A673 (cell line): ENCODE results near the gene B3GALT6.

ENCODE experiments used
- CTCF ChIP-seq: fragments of 300-800, 200-600 bp; sonication (generic); conservative IDR thresholded peaks from 2 replicates; pipeline ENCODE4 v1.5.1; 2017; ENCODE audit warnings: low read depth, mild to moderate bottlenecking, antibody characterized with exemption, low read length, moderate library complexity, mixed read lengths
- EZH2 ChIP-seq: fragments of 200-600 bp; sonication (generic); IDR thresholded peaks from 2 replicates; pipeline ENCODE4 v1.6.1; 2017; ENCODE audit warnings: borderline replicate concordance, low read depth, mild to moderate bottlenecking, mixed read lengths, antibody characterized with exemption, low read length; ENCODE audit not compliant: poor library complexity, severe bottlenecking

GRCh38 chr1:1255078-1255477 is 23.0 kb downstream of the B3GALT6 start:
- TF ChIP-seq CTCF (no peak), EZH2 (no peak)
